NCI-H2081 (cell line): ENCODE results near the gene ZNRF2.
"Not testable (repeated sequence)": the region's sequence is repeated elsewhere in the genome, so short reads cannot be mapped to it uniquely, and the experiment has no call there.

ENCODE experiments used
- DNase-seq, 2 experiments: peaks; one replicate each; lab custom pipeline; 2025; lab: John Stamatoyannopoulos, UW

ZNRF2 gene

DNA sequence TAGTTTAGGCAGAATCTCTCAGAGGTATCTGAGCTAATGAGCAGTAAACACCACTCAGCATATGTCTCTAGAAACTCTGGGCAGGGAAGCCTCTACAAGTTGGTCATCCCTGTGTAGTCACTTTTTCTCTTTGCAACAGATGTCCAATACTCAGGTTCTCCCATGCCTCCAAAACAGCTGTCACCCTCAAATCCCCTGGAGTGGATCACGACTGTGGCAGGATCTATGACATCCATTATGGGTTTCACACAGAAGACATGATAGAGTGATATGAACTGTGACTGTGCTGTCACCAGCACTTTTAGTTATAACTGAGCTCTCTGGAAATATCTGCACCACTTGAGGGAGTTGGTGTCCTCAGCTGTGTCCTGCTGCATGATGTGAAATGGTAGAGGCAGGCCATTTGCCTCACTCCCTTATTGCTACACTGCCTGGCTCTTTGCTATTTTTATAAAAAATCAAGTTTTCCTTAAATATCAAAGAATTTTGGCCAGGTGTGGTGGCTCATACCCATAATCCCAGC lies 24.1 kb upstream of the ZNRF2 start:
- DNase-seq = no peak

DNA sequence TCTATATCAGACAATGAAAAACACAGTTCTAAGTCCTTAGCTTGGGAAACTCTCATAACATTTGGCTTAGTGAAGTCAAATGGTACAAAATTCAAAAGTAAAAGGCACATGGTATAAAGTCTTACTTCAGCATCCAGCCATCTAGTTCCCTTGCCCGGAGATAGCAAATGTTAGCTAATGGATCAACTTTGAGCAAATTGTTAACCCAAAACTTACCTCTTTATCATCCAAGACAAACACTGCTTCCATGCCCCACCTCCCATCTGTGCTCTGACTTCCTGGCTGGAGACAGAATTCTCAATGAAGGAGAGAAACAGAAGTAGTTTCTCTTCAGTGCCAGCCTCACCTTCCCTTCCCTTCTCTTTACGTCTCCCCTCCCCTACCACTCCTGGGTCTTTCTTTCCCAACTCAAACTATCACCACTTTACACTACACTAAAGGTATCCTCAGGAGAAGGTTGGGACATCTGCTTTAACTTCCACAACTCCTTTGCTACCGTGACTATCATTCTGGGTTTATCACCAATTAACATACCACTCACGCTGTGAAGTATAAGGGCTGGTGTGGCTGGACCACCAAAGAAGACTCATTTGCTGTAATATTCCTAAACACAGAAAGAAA lies 21.2 kb upstream of the ZNRF2 start:
- DNase-seq = no peak

DNA sequence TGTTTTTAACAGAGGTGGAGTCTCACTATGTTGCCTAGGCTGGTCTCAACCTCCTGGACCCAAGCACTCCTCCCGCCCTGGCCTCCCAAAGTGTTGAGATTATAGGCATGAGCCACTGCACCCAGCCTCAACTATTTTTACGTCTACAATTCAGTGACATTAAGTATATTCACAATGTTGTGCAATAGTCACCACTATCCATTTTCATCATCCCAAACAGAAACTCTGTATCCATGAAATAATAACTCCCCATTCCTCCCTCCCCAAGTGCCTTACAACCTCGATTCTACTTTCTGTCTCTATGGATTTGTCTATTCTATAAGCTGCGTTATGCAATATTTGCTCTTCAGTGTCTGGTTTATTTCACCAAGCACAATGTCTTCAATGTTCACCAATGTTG lies 20.3 kb upstream of the ZNRF2 start:
- DNase-seq = no peak

GRCh38 chr7:30265189-30265588 lies 19.2 kb upstream of the ZNRF2 start:
- not testable (repeated sequence) for DNase-seq

DNA sequence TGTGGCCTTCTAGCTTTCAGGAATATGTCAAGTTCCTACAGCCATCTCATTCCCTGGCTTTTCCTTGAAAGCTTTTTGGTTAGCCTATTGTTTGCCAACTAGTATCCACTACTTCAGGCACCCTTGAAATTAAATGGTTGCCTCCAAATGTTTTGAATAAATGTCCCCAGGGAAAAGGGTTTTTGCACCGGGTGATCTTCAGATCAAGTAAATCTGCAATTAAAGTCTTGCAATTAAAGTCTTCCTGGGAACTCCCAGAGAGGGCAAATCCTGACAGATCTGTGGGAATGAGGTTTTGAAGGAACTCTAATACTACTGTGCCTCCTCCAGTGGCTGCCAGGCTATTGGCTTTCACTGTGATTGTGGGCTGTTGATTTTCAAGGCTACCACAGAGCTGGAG lies 17.7 kb upstream of the ZNRF2 start:
- no peak for DNase-seq

DNA sequence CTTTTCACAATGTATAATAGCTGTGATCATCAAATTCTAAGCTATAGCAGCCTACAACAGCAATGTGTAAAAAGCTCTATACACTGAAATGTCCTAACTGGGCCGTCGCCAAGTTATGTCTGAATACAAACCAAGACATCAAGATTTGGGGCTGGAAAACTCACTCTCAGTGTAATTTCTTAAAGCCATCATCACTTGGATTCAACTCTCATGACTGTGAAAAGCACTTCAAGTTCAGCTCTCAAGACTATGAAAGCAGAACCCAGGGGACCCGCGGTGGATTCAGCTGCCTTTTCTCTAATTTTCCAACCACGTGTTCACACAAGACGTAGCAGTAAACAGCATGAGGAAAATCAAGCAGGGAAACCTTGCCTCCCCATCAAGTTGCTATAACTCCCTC lies 15.8 kb upstream of the ZNRF2 start:
- DNase-seq = no peak

- DNase-seq = no peak
These were observed 14.9 kb upstream of the ZNRF2 start for GRCh38 chr7:30269490-30269889.

DNA sequence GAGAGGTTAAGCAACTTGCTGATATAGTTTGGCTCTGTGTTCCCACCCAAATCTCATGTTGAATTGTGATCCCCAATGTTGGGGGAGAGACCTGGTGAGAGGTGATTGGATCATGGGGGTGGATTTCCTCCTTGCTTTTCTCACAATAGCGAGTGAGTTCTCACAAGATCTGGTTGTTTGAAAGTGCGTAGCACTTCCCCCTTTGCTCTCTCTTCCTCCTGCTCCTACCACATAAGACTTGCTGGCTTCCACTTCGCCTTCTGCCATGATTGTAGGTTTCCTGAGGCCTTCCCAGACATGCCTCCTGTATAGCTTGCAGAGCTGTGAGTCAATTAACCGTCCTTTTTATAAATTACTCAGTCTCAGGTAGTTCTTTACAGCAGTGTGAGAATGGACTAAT lies 13.5 kb upstream of the ZNRF2 start:
- no peak for DNase-seq

DNA sequence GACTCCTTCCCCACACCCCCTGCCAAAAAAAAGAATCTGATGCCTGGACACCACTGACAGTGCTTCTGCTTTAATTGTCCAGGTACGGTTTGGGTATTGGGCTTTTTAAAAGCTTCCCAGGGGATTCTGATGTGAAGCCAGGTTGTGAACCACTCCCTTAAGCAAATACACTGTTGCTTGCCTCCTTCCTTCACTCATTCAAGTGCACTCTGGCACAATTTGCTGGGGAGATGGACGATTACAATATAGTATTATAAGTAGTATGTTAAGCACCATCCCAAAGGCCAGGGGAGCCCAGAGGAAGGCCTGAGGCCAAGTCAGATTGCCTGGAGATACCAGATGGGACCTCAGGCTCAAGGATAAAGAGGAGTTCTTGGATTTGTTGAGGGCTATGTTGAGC lies 12.3 kb upstream of the ZNRF2 start:
- no peak for DNase-seq

GRCh38 chr7:30273552-30273951 lies 10.8 kb upstream of the ZNRF2 start:
- DNase-seq = no peak

DNA sequence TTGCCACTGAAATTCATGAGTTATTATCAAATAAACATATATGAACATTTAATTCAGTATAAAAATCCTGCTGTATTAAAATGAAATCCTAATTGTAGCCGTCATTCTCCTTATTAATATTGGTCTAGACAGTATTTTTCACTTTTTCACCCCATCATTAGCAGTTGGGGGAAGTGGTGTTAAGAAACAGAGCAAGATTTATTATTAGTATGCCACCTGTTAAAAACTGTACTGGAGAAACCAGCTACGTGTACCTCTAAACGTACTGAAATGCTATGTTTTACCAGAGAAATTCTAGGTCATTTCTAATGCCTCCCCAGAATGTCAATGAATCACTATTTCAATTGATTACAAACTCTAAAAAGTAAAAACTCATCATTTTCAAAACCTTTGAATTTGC lies 9.8 kb upstream of the ZNRF2 start:
- no peak for DNase-seq

- peak; percentile 27 to 50 for DNase-seq
These were observed 8.0 kb upstream of the ZNRF2 start for GRCh38 chr7:30276203-30276900.

DNA sequence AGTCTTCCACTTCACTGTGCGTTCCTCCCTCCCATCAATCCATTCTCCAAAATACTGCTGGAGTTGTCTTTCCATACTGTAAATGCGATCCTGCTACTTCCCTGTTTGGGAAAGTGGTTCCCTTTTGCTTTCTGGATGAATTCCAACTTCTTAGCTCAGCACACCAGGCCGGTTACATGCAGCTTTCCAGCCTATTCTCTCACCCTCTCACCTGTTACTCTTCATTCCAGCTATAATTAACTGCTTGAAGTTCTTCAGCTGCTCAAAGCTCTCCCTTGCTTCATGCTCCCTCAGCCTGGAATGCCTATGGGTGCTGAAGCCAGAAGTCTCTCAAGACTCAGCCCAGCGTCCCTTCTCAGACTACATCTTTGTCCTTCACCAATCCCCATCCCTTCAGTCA lies 6.0 kb upstream of the ZNRF2 start:
- peak in 1 of 2 experiments; percentile 34 for DNase-seq

- DNase-seq = no peak
These were observed 5.3 kb upstream of the ZNRF2 start for GRCh38 chr7:30278849-30279652.

DNA sequence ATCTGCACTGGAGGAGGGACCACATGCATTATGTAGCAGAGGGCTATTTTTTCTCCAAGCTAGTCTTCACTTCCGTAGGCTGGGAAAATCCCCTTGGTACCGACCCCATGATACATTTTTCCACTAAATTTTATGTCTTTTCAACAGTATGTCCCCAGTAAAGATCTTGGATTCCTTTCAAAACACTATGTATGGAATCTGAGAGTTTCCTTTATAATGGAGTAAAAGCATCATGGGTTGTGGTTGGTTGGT lies 4.8 kb upstream of the ZNRF2 start:
- no peak for DNase-seq

- no peak for DNase-seq
These were observed 3.8 kb upstream of the ZNRF2 start for GRCh38 chr7:30280631-30281030.

- no peak for DNase-seq
These were observed 3.1 kb upstream of the ZNRF2 start for GRCh38 chr7:30281263-30281662.

- no peak for DNase-seq
These were observed 2.6 kb upstream of the ZNRF2 start for GRCh38 chr7:30281791-30282190.

GRCh38 chr7:30282735-30283134 lies 1.7 kb upstream of the ZNRF2 start:
- no peak for DNase-seq

- peak in 1 of 2 experiments; percentile 62 for DNase-seq
These were observed 704 bp downstream of the ZNRF2 start for GRCh38 chr7:30285067-30285535.

GRCh38 chr7:30285536-30286284 lies 1.3 kb downstream of the ZNRF2 start:
- peak; percentile 23 to 58 for DNase-seq

- no peak for DNase-seq
These were observed 2.4 kb downstream of the ZNRF2 start for GRCh38 chr7:30286749-30287148.
